Measurements from ENCODE around the gene TBX5.
"Not testable (repeated sequence)": the region's sequence is repeated elsewhere in the genome, so short reads cannot be mapped to it uniquely, and the experiment has no call there.

The TBX5 gene

DNA sequence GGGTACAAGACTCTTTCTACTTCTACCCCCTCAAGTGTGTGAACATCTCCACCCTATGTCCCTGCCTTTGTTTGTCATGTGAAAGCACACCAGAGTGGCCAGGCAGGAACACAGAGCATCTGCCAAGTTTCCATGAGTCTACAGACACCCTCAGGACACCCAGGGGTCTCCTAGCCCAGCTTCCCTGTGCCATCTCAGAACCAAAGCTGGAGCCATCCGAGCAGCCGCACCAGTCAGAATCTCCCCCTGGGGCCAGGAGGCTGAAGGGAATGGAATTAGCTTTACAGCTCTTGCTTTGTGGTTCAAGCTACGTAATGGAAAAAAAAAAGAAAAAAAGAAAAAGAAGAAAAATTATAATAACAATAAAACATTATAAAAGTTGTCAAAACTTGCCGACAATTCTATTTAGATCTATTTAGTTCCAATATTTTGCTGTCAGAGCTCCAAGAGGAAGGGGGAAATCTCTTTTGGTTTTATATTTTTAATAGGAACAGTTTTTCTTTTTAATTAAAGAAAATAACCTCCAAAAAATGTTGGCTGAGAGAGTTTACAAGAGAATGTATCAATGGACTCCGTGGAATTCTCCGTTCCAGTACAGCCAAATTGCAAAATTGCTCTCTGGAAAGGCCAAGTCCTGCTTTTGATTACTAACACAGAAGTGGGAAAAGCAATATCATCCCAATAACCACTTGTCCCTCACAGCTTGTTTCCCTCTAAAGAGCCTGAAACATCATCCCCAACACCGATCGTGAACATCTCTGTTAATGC, 37.1 kb downstream of the TBX5 start:
- H3K36me3 ChIP-seq (ENCODE audit: insufficient read depth, low read length), result no peaks in the 10 kb centered on the region
- H3K27me3 ChIP-seq (ENCODE audit: insufficient read depth, low read length), result peaks cover 3% of the 10 kb centered on the region
- H2AFZ ChIP-seq (ENCODE audit: low read depth, low read length), result no peak overlapping the region
- H3K9me3 ChIP-seq (ENCODE audit: low read length), result no peaks in the 10 kb centered on the region
- no peaks in the 10 kb centered on the region for H3K4me1 ChIP-seq (ENCODE audit: insufficient read depth, low read length)
- H3K4me3 ChIP-seq (ENCODE audit: low read length), result no peak overlapping the region

DNA sequence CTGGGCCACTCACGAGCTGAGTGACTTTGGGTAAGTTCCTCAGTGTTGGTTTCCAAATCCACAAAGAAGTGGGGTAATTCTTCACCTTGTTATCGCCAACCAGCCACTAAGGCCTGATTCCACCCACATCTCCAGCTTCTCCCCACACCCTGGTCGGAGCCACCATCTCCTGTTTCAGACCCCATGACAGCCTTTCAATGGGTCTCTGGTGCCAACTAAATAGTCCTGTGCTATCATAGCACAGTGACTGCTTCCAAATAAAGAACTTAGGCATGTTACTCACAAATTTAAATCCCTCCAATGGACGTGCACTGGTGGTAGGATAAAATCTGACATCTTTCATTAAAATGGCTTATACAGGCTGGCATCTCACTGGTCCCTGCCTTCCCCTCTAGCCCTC, 44.0 kb downstream of the TBX5 start:
- no peaks in the 10 kb centered on the region for H3K9me3 ChIP-seq (ENCODE audit: low read length)

DNA sequence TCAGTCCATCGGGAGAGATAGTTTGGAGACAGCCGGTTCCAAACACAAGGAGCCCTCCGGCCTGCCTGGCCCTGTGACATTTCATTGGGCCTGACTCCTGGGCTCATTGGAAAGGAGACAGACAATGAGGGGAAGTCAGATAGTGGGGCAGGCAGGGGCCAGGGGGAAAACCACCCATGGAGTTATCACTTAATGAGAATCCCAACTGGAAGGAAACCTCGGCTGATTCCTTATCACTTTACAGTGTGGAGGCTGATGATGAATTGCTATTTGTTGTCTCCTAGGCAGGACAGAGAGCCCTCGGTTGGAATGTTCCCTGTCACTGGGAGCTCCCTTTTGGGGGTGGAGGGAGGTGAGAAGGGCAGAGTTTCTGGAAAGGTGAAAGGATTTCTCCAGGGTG, 44.4 kb downstream of the TBX5 start:
- Histone ChIP-seq H2AFZ (ENCODE audit: low read depth, low read length) (no peak overlapping the region), H3K9me3 (ENCODE audit: low read length) (no peaks in the 10 kb centered on the region), H3K4me1 (ENCODE audit: insufficient read depth, low read length) (no peaks in the 10 kb centered on the region)

More for the DNA sequence above, 44.0 kb downstream of the TBX5 start:
- Histone ChIP-seq H2AFZ (ENCODE audit: low read depth, low read length) (no peak overlapping the region), H3K36me3 (ENCODE audit: insufficient read depth, low read length) (no peaks in the 10 kb centered on the region), H3K4me1 (ENCODE audit: insufficient read depth, low read length) (no peaks in the 10 kb centered on the region), H3K4me3 (ENCODE audit: low read length) (no peak overlapping the region), H3K27me3 (ENCODE audit: insufficient read depth, low read length) (no peaks in the 10 kb centered on the region)

DNA sequence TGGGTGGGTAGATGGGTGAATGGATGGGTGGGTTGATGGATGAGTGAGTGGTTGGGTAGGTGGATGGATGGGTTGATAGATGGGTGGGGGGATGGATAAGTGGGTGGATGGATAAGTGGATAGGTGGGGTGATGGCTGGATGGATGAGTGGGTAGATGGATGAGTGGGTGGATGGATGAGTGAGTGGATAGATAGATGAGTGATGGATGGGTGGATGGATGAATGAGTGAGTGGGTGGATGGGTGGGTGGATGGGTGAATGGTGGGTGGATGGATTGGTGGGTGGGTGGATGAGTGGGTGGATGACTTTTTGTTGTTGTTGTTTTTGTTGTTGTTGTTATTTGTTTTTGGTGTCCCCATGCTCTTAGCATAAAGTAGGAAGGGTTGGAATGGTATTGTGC, 45.5 kb downstream of the TBX5 start:
- Histone ChIP-seq H2AFZ (ENCODE audit: low read depth, low read length) (no peak overlapping the region), H3K4me3 (ENCODE audit: low read length) (no peak overlapping the region), H3K27me3 (ENCODE audit: insufficient read depth, low read length) (no peaks in the 10 kb centered on the region), H3K9me3 (ENCODE audit: low read length) (no peaks in the 10 kb centered on the region), H3K36me3 (ENCODE audit: insufficient read depth, low read length) (no peaks in the 10 kb centered on the region), H3K4me1 (ENCODE audit: insufficient read depth, low read length) (no peaks in the 10 kb centered on the region)

More for the DNA sequence above, 44.4 kb downstream of the TBX5 start:
- Histone ChIP-seq H3K4me3 (ENCODE audit: low read length) (no peak overlapping the region), H3K36me3 (ENCODE audit: insufficient read depth, low read length) (no peaks in the 10 kb centered on the region), H3K27me3 (ENCODE audit: insufficient read depth, low read length) (no peaks in the 10 kb centered on the region)

DNA sequence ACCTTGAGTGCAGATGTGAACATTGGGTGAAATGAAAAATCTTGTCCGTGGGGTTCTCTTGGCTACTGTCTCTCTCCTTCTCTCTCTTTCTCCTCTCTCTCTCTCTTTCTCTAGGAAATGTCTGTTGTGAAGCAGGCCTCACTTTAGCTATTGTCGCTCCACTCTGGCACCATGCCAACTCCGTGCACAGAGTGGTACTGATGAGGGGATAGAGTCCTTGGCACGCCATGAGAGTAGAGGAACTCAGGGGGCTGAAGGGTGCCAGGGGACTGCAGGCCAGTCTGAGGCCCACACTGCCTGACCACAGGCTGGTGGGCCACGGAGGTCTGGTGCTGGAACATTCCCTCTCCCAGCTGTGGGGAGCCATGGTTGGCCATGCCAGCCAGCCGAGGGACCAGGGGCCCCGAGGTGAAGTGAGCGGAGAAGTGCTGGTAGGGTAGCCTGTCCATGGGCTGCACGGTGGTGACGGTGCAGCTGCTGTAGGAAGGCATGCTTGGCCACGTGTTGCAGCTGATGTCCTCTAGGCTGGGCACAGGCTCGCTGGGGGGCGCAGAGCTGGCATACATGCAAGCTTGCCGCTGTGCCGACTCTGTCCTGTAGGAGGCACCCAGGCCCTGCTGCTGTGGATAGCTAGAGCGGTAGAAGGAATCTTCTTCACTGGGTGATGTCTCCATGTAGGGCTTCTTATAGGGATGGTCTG, 50.4 kb downstream of the TBX5 start:
- Histone ChIP-seq H2AFZ (ENCODE audit: low read depth, low read length) (no peak overlapping the region), H3K4me1 (ENCODE audit: insufficient read depth, low read length) (no peaks in the 10 kb centered on the region), H3K4me3 (ENCODE audit: low read length) (no peak overlapping the region), H3K36me3 (ENCODE audit: insufficient read depth, low read length) (no peaks in the 10 kb centered on the region), H3K27me3 (ENCODE audit: insufficient read depth, low read length) (no peaks in the 10 kb centered on the region), H3K9me3 (ENCODE audit: low read length) (no peaks in the 10 kb centered on the region)

DNA sequence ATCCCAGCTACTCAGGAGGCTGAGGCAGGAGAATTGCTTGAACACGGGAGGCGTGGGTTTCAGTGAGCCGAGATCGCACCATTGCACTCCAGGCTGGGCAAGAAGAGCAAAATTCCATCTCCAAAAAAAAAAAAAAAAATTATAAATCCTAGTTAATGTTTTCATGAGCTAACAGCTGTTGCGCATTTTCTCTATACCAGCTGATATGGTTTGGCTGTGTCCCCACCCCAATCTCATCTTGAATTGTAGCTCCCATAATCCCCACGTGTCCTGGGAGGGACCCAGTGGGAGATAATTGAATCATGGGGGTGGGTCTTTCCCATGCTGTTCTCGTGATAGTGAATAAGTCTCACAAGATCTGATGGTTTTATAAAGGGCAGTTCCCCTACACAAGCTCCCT, 56.7 kb downstream of the TBX5 start:
- not testable (repeated sequence) for H3K4me3 ChIP-seq (ENCODE audit: low read length); H2AFZ ChIP-seq (ENCODE audit: low read depth, low read length); H3K4me1 ChIP-seq (ENCODE audit: insufficient read depth, low read length); H3K27me3 ChIP-seq (ENCODE audit: insufficient read depth, low read length); H3K36me3 ChIP-seq (ENCODE audit: insufficient read depth, low read length); H3K9me3 ChIP-seq (ENCODE audit: low read length)

GRCh38 chr12:114347861-114348260, 58.1 kb downstream of the TBX5 start:
- Histone ChIP-seq H3K36me3 (ENCODE audit: insufficient read depth, low read length) (no peaks in the 10 kb centered on the region), H3K9me3 (ENCODE audit: low read length) (no peaks in the 10 kb centered on the region), H3K4me3 (ENCODE audit: low read length) (no peak overlapping the region), H3K27me3 (ENCODE audit: insufficient read depth, low read length) (no peaks in the 10 kb centered on the region), H2AFZ (ENCODE audit: low read depth, low read length) (no peak overlapping the region), H3K4me1 (ENCODE audit: insufficient read depth, low read length) (no peaks in the 10 kb centered on the region)

DNA sequence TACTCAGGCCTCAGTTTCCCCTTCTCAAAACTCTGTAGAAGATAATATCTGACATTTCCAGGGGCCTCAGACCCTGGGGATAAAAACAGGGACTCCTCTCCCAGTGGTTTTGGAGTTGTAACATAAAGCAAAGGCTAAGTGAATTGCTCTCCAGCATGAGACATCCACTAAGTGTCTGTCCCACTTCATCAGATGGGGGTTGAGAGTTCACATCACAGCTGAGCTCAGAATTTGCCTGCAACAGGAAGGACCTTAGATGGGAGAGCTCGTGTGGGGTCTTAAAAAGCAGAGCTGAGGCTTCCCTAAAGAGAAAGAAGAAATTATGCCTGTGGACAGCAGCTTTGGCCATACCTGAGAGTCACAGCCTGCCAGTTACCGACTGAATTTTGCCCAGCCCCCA, 61.1 kb downstream of the TBX5 start:
- no peaks in the 10 kb centered on the region for H3K27me3 ChIP-seq (ENCODE audit: insufficient read depth, low read length)
- H3K36me3 ChIP-seq (ENCODE audit: insufficient read depth, low read length), result no peaks in the 10 kb centered on the region
- no peaks in the 10 kb centered on the region for H3K4me1 ChIP-seq (ENCODE audit: insufficient read depth, low read length)
- no peak overlapping the region for H2AFZ ChIP-seq (ENCODE audit: low read depth, low read length)
- H3K9me3 ChIP-seq (ENCODE audit: low read length), result no peaks in the 10 kb centered on the region
- H3K4me3 ChIP-seq (ENCODE audit: low read length), result no peak overlapping the region

DNA sequence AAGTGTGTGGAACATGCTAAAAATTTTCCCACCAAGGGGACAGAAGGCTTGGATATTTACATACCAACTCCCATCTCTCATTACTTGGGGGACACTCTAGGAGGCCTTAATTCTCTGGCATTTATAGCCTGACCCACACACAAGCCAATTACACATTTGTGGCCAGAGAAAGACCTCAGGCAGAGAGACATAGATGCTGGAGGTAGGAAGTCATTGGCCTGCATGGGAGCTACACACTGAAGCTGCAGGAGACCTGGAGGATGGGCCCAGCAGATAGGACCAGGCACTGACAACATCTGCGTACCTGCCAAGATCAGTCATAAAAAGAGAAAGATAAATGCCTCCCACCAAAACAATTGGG, 61.7 kb downstream of the TBX5 start:
- H3K9me3 ChIP-seq (ENCODE audit: low read length), result no peaks in the 10 kb centered on the region
- no peaks in the 10 kb centered on the region for H3K36me3 ChIP-seq (ENCODE audit: insufficient read depth, low read length)
- H2AFZ ChIP-seq (ENCODE audit: low read depth, low read length), result no peak overlapping the region
- H3K4me3 ChIP-seq (ENCODE audit: low read length), result no peak overlapping the region
- H3K27me3 ChIP-seq (ENCODE audit: insufficient read depth, low read length), result no peaks in the 10 kb centered on the region
- H3K4me1 ChIP-seq (ENCODE audit: insufficient read depth, low read length), result no peaks in the 10 kb centered on the region

- Histone ChIP-seq H3K9me3 (ENCODE audit: low read length) (no peaks in the 10 kb centered on the region), H2AFZ (ENCODE audit: low read depth, low read length) (no peak overlapping the region), H3K4me1 (ENCODE audit: insufficient read depth, low read length) (no peaks in the 10 kb centered on the region), H3K36me3 (ENCODE audit: insufficient read depth, low read length) (no peaks in the 10 kb centered on the region), H3K27me3 (ENCODE audit: insufficient read depth, low read length) (no peaks in the 10 kb centered on the region), H3K4me3 (ENCODE audit: low read length) (no peak overlapping the region)
These were observed 62.2 kb downstream of the TBX5 start for GRCh38 chr12:114343585-114344302.

GRCh38 chr12:114342656-114343055, 63.3 kb downstream of the TBX5 start:
- Histone ChIP-seq H2AFZ (ENCODE audit: low read depth, low read length) (no peak overlapping the region), H3K4me3 (ENCODE audit: low read length) (no peak overlapping the region), H3K9me3 (ENCODE audit: low read length) (no peaks in the 10 kb centered on the region), H3K27me3 (ENCODE audit: insufficient read depth, low read length) (no peaks in the 10 kb centered on the region), H3K36me3 (ENCODE audit: insufficient read depth, low read length) (no peaks in the 10 kb centered on the region), H3K4me1 (ENCODE audit: insufficient read depth, low read length) (no peaks in the 10 kb centered on the region)

DNA sequence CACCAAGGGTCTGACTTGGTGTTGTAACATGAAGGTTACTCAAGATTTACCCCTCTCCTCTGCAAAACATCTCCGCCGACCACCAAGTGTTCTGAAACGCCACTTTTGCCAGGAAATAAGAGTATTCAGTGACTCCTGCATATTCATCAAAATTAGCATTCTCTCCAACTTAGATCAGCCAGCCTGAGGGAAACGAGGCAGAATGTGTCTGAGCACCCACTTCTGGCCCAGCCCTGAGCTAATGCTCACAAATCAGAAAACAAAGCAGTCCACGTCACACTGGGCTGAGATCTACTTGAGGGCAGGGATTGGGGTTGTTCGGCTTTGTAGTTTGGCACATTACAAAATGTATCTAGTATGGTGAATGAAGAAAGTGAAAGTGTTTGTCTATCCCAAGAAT, 64.3 kb downstream of the TBX5 start:
- no peak overlapping the region for H3K4me3 ChIP-seq (ENCODE audit: low read length)
- H3K4me1 ChIP-seq (ENCODE audit: insufficient read depth, low read length), result no peaks in the 10 kb centered on the region
- H3K9me3 ChIP-seq (ENCODE audit: low read length), result no peaks in the 10 kb centered on the region
- H3K27me3 ChIP-seq (ENCODE audit: insufficient read depth, low read length), result no peaks in the 10 kb centered on the region
- H3K36me3 ChIP-seq (ENCODE audit: insufficient read depth, low read length), result no peaks in the 10 kb centered on the region
- no peak overlapping the region for H2AFZ ChIP-seq (ENCODE audit: low read depth, low read length)

DNA sequence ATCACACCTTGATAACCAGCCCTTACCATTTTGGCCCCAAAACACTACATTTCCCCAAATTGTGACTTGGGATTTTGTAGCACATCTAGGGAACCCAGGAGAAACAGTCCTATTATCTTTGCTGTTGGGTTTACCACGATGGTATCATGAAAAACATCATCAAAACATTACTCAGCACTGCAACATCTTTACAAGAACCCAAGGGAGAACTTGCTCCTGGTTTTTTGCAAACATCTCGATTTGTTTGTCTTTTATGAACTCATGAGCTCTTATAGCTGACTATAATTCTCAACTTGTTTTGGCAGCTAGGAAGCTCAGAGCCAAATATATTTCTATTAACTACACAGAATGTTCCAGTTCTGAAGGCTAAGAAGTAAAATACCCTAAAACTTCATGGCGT, 65.7 kb downstream of the TBX5 start:
- Histone ChIP-seq H2AFZ (ENCODE audit: low read depth, low read length) (no peak overlapping the region), H3K36me3 (ENCODE audit: insufficient read depth, low read length) (no peaks in the 10 kb centered on the region), H3K4me3 (ENCODE audit: low read length) (no peak overlapping the region), H3K27me3 (ENCODE audit: insufficient read depth, low read length) (no peaks in the 10 kb centered on the region), H3K4me1 (ENCODE audit: insufficient read depth, low read length) (no peaks in the 10 kb centered on the region), H3K9me3 (ENCODE audit: low read length) (no peaks in the 10 kb centered on the region)

All from neuron (in vitro differentiated cells).